ENCODE results near the gene FCHSD2.

FCHSD2 gene

GRCh38 chr11:72962717-72963116 is 179.4 kb downstream of the FCHSD2 start (continued):
- TF ChIP-seq ZNF133 (tag by site-specific recombination; IDR thresholded peaks at IDR 0.05) = no peak
- no peak for TF ChIP-seq ZEB2 (tag by site-specific recombination; IDR thresholded peaks at IDR 0.05)
- TF ChIP-seq ZNF658 (tag by site-specific recombination; IDR thresholded peaks at IDR 0.05) = no peak
- no peak for TF ChIP-seq ZNF692 (tag by site-specific recombination; IDR thresholded peaks at IDR 0.05)

GRCh38 chr11:72962084-72962483 is 180.0 kb downstream of the FCHSD2 start:
- no peak for TF ChIP-seq GLI2 (tag by site-specific recombination; IDR thresholded peaks at IDR 0.05; ENCODE audit: borderline replicate concordance, low read depth)
- no peak for TF ChIP-seq ZNF18 (tag by site-specific recombination; IDR thresholded peaks at IDR 0.05)
- no peak for TF ChIP-seq ZNF623 (tag by site-specific recombination; IDR thresholded peaks at IDR 0.05)
- TF ChIP-seq ZNF174 (tag by site-specific recombination; IDR thresholded peaks at IDR 0.05) = no peak
- no peak for TF ChIP-seq ZXDB (tag by site-specific recombination; IDR thresholded peaks at IDR 0.05)
- TF ChIP-seq ZNF704 (tag by site-specific recombination; IDR thresholded peaks at IDR 0.05) = no peak
- no peak for TF ChIP-seq ZNF155 (tag by site-specific recombination; IDR thresholded peaks at IDR 0.05)
- no peak for TF ChIP-seq ZNF214 (tag by site-specific recombination; IDR thresholded peaks at IDR 0.05; ENCODE audit: borderline replicate concordance)
- TF ChIP-seq KLF17 (tag by site-specific recombination; IDR thresholded peaks at IDR 0.05) = no peak
- TF ChIP-seq ZNF792 (tag by site-specific recombination; IDR thresholded peaks at IDR 0.05) = no peak
- no peak for TF ChIP-seq ZFP41 (tag by site-specific recombination; IDR thresholded peaks at IDR 0.05; ENCODE audit: borderline replicate concordance)
- TF ChIP-seq ZNF114 (tag by site-specific recombination; IDR thresholded peaks at IDR 0.05) = no peak
- no peak for TF ChIP-seq ZNF266 (tag by site-specific recombination; IDR thresholded peaks at IDR 0.05; ENCODE audit: low read depth)
- no peak for TF ChIP-seq ZNF157 (tag by site-specific recombination; IDR thresholded peaks at IDR 0.05)
- TF ChIP-seq HOXD13 (CRISPR knock-in tag; IDR thresholded peaks at IDR 0.05; ENCODE audit: borderline replicate concordance) = no peak
- TF ChIP-seq ZSCAN23 (tag by site-specific recombination; IDR thresholded peaks at IDR 0.05) = no peak
- TF ChIP-seq ZBTB26 (tag by site-specific recombination; optimal IDR thresholded peaks at IDR 0.05) = no peak
- no peak for TF ChIP-seq ZNF555 (tag by site-specific recombination; conservative IDR thresholded peaks at IDR 0.05)
- TF ChIP-seq ZNF548 (tag by site-specific recombination; IDR thresholded peaks at IDR 0.05) = no peak
- TF ChIP-seq ZNF426 (tag by site-specific recombination; IDR thresholded peaks at IDR 0.05) = no peak
- CTCF ChIA-PET = interaction anchor here (0.5 to 1.1 kb wide), 3 partner anchors 9 to 216 kb away, joined by 3 read pairs; no protein-coding TSS in a partner anchor
- H3K27ac ChIP-seq (ENCODE audit: extremely low read depth, low read depth, low read length) = no peak overlapping the region
- H3K4me3 ChIP-seq (ENCODE audit: low read depth, low read length) = no peak overlapping the region
- POLR2A ChIA-PET = no interaction called here
- no peaks in the 10 kb centered on the region for H3K4me1 ChIP-seq (ENCODE audit: control insufficient read depth, insufficient read depth, low read length)
- H3K36me3 ChIP-seq (ENCODE audit: control insufficient read depth in 2 of 2, insufficient read depth in 1 of 2, low read length in 2 of 2) = no peaks in the 10 kb centered on the region
- H3K9me3 ChIP-seq (ENCODE audit: control insufficient read depth, insufficient read depth, low read depth, low read length) = no peaks in the 10 kb centered on the region

Measured in HEK293 (cell line).